DMS153 (cell line): ENCODE measurements around the gene HELLS.
A peak's percentile ranks its signal among the peaks of the same experiment; 100 is the strongest.
"Not testable (repeated sequence)": the region's sequence is repeated elsewhere in the genome, so short reads cannot be mapped to it uniquely, and the experiment has no call there.

Experiments used
- DNase-seq: peaks from one replicate; lab custom pipeline; 2025; lab: John Stamatoyannopoulos, UW

The HELLS gene

DNA sequence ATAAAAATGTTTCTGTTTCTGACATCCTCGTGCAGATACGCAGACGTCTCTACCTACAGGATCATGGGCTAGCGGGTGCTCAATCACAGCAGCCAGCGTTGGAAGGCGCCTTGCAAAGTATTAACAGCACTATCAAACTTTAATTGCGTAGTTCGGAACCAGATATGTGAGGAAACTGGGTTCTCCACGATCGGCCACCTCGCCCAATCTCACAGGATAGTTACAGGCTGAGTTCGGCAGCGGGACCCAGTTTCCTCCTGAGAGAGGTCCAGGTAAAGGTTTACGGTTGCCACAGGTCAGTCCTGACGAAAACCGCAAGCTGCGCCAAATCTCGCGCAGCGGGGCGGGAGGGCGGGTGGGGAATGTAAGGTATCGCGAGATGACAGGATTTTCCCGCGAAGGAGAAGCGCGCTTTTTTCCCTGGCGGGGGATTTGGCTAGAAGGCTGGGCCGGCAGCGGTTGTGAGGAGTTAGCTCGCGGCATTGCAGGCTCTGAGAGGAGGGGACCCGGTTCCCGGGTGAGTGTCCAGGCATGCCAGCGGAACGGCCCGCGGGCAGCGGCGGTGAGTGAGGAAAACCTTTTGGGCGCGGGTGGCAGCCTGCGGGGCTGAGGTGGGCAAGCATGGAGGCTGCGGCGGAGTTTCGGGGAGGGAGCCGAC, at the start of gene HELLS:
HELLS (plus strand) TSS at position 398 of the 658 bp plus-strand sequence; CDS start at position 532, 134 bp downstream.
- DNase-seq = peak; percentile 82

DNA sequence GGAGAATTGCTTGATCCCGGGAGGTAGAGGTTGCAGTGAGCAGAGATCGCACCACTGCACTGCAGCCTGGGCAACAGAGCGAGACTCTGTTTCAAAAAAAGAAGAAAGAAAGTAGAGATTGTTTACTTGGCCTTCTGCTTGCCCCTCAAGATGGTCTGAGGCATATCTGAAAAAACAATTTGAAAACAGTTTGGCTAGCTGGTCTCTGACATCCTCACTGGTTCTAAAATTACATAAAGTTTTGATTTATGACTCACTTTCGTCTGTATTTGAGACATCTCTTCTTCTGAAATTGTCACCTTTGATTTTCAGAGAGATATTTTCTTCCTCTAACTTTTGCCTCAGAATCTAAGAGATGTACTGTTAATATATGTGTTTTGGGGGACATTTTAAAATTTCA, 49.6 kb upstream of the HELLS start:
- DNase-seq = no peak

DNA sequence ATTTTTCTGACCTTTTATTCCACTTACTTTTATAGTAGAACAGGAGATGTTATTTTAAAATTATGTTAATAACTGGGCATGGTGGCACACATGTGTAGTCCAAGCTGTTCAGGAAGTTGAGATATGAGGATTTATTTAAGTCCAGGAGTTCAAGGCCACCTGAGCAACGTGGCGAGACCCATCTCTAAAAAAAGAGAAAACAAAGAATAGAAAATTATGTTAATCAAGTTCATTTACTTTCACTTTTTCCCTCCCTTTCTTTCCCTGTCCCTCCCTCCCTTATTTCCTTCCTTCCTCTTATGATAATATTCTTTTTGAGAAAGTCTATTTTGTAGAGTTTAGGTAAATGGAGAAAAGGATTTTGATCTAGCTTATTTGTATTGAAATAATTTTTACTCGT, 48.9 kb upstream of the HELLS start:
- no peak for DNase-seq

DNA sequence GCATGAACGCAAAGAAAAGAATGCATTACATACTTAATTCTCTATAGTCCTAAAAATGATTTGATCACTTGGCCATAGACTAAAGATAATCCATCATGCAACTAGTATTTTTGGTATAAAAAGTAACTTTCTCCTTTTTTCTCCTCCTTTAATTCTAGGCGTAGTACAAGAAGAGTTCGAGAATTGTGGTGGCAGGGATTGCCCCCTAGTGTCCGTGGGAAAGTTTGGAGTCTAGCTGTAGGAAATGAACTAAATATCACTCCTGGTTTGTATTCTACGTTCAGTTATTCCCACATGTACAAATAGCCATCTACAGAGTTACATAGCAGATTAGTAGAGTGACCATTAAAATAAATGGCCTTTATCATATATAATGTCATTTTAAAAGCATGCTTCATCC, 45.5 kb upstream of the HELLS start:
- DNase-seq = no peak

DNA sequence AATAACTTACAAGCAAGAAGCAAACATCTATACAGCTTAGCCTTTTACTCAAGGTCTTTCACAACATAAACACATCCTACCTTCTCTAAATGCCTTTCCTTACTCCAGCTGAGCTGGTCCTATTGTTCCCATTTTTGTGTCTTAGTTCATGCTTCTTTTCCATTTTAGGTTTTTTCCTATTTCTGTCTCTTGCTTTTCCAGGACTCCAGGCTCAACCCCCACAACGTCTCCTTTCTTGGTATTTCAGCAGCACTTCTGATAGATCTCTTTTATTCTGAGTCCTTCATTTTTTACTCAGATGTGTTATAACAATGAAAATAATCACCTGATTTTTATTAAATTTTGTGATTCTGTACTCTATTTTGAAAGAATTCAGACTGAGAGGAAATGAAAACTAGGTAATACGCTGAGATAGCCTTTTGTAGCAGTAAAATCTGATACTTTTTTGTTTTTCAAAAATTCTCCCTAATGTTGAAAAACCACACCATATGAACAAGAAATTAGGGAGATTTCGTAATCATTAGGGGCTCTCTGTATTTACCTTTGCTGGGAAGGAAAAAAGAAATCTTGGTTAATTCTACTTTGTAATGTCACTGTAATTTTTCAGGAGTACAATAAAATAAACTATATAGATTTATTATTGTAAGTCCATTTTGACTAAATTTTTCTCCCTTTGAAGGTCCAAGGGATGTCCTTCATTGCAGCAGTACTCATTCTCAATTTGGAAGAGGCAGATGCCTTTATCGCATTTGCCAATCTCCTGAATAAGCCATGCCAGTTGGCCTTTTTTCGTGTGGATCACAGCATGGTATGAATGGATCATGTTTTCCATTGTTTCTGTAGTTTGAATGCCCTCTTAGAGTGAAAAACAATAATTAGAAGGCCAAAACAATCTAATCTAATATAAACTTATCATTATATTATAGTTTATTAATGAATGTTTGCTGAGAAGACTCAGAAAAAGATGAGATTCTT, 24.0 kb upstream of the HELLS start:
- no peak for DNase-seq

DNA sequence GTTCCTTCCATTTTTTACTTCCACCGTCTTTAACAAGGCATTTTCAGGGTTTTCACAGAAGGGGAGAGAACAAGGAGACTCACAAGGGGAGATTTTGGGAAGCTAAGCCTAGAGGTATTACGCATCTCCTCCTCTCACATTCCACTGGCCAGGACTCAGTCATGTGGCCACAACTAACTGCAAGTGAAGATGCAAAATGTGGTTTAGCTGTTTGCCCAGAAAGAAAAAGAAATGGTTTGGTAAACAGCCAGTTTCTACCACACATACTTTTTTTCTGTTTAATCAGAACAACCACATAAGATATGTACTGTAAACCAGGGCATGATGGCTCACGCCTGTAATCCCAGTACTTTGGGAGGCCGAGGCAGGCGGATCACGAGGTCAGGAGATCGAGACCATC, 21.4 kb upstream of the HELLS start:
- no peak for DNase-seq

DNA sequence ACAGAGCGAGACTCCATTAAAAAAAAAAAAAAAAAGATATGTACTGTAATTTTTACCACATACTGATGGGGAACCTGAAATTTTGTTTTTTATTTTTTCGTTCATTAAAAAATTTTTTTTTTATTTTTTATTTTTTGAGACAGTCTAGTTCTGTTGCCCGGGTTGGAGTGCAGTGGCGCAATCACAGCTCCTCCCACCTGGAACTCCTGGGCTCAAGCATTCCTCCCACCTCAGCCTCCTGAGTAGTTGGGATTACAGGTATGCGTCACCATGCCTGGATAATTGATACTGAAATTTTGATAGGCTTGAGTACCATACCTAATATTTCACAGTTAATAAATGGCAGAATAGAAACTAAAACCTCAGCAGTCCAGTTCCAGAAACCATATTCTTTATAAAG, 20.9 kb upstream of the HELLS start:
- no peak for DNase-seq

DNA sequence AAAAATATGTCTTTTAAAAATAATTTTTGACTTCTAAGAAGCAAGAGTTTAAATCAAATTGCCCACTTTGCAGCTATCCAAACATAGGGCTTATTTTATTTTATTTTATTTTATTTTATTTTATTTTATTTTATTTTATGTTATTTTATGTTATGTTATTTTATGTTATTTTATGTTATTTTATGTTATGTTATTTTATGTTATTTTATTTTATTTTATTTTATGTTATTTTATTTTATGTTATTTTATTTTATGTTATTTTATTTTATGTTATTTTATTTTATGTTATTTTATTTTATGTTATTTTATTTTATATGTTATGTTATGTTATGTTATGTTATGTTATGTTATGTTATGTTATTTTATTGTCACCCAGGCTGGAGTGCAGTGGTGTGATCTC, 14.0 kb upstream of the HELLS start:
- DNase-seq = not testable (repeated sequence)

DNA sequence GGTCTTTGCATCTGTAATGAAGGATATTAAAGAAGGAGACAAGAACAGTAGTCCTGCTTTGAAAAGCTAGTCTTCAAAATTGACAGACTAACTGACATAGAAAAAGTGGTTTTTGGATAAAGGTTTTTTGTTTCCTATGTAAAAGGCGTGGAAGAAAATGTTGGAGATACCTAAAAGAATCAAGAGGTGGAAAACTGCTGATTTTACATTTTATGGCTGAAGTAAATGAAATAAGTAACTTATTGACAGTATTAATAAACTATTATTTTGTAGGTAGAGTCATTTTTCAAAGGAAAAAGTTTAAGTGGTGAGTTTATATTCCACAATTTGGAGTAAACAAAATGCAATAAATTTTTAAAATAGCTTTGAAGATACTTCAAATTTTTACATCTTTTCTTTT, 12.6 kb upstream of the HELLS start:
- DNase-seq = no peak

DNA sequence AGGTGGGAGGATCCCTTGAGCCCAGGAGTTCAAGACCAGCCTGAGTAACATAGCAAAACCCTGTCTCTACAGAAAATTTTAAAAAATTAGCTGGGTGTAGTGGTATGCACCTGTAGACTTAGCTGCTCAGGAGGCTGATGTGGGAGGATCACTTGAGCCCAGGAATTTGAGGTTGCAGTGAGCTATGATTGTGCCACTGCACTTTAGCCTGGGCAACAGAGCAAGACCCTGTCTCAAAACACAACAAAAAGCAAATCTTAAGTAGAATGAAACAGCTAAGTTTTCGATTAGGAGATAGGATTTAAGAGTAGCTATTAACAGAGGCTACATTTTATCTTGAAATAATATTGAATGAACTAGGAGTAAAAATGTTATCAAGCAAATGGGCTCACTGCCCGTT, 3.3 kb upstream of the HELLS start:
- not testable (repeated sequence) for DNase-seq

DNA sequence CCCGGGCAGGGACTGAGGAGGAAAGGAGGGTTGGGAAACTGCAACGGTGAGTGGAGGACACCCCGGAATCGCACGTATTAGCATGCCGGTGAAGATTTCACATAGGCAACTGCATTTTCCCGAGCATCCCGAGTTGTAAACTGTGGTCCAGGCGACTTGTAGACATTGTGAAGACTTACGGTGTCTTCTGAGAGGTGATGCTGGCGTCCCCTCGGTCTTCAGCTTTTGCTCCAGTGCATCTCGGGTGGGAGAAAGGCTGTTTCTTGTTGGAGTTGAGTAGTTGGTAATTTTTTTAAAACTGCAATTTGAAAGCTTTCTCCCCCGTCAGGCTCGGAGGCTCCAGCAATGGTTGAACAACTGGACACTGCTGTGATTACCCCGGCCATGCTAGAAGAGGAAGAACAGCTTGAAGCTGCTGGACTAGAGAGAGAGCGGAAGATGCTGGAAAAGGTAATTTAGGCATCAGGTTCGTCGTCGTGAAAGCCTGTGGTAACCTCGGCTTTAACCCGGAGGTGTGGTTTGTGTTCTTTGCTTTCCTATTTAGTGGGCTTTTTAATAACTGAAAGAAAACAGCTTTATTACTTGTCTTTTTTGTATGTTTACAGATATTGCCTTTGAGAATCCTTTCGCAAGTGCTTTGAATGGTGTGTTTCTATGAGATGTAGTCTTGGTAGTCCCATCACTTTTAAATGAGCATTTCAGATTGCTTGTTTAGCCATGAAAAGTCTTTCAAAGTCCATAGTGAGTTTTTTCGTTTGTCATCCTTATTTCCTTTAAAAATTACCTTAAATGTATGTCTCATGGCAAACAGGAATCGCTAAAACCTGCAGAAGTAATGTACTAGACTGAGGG, 687 bp downstream of the HELLS start:
- no peak for DNase-seq

DNA sequence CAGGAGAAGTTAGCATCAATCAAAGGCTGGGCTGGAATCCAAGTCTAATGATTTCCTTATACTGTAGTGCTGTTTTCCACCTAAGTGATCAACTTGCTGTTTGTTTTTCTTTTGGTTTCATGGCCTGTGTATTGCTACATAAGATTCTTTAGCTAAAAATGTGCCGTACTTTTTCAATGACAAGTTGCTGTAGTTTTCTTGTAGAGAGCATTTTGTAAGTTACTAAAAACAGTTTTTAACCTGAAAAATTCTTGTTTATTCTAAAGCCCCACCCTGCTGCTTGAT, 1.3 kb downstream of the HELLS start:
- no peak for DNase-seq

DNA sequence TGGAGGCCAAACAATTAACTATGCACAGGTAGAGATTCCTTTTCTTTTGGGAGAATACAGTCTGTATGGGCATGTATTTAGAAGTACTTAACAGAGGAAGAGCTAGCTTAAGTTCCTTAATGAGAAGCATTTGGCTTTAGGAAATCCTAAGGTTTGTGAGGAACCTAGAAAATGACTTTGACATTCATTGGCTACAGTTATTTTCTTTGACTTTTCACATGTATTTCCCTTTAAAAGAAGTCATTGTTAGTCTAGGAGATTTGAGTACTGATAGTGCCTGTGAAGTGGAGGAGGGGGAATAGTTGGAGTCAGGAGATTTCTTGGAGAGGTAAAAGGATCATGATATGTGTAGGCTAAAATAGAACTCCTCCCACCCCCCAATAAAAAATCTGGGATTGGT, 3.6 kb downstream of the HELLS start:
- no peak for DNase-seq

DNA sequence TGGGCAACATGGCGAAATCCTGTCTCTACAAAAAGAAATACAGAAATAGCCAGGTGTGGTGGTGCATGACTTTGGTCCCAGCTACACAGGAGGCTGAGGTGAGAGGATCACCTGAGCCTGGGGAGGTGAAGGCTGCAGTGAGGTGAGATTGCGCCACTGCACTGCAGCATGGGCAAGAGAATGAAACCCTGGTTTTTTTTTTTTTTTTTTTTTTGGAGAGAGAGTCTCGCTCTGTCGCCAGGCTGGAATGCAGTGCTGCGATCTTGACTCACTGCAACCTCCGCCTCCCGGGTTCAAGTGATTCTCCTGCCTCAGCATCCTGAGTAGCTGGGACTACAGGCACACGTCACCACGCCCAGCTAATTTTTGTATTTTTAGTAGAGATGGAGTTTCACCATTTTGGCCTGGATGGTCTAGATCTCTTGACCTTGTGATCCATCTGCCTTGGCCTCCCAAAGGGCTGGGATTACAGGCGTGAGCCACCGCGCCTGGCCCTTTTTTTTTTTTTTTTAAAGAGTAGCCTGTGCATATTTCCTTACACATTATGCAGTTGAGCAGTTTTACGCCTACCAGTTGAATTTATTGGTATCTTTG, 22.2 kb downstream of the HELLS start:
- not testable (repeated sequence) for DNase-seq

DNA sequence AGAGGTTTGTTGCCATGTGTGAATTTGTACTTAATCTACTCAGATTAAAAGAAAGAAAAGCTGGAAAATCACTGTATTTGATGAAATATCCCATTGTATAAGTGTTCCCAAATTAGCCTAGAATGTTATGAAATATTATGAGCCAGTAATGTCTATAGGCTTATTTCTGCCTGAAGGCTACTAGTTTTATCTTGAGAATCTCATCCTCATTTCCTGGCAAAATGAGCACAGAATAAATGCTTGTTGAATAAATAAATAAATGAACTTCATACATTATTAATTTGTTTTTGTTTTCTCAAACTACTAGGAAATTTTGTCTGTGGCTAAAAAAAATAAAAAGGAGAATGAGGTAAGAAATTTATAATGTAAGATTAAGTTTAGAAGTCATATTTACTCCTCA, 25.5 kb downstream of the HELLS start:
- DNase-seq = no peak

DNA sequence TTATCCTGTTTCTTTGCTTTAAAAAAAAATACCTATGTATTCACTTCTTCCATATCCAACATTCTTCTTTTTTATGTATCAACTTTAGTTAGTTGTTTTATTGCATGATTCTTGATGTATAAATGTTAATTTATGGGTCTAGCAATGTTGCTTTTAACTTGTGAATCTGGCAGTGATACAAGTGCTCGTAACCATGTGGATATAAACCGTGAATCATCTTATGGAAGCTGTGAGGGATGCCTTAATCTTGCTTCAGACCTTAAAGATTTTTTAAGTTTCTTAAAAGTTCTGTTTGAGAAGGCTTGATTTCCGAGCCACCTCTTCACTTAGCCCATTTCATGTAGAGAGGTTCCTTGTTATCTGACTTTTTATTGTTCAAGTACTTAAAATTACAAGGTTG, 25.9 kb downstream of the HELLS start:
- no peak for DNase-seq

DNA sequence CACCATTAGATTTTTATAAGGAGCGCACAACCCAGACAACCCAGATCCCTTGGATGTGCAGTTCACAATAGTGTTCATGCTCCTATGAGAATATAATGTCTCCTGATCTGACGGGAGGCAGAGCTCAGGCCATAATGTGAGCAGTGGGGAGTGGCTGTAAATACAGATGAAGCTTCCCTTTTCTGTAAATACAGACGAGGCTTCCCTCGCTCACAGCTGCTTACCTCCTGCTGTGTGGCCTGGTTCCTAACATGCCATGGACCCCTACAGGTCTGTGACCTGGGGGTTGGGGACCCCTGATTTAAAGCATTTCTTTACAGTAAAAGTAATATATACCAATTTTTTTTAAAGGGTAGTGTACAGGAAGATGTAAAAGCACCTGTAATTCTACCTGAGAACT, 33.2 kb downstream of the HELLS start:
- no peak for DNase-seq

DNA sequence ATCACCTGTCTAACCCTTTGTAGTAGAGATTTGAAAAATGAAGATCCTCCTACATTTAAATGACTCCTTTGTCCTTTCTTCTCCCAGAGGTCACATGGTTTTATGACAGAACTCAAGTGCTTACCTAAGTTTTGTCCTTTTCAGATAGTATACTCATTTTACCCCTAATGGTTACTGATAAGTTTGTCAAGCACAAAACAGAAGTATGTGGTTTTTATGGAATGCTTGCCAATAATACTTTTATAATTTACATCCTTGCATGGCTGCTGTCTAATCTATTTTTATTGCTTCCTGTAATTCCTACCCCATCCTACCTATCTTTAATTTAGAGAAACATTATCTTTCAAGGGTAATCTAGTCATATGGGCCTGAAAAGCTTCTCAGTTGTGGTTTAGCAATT, 37.5 kb downstream of the HELLS start:
- no peak for DNase-seq

DNA sequence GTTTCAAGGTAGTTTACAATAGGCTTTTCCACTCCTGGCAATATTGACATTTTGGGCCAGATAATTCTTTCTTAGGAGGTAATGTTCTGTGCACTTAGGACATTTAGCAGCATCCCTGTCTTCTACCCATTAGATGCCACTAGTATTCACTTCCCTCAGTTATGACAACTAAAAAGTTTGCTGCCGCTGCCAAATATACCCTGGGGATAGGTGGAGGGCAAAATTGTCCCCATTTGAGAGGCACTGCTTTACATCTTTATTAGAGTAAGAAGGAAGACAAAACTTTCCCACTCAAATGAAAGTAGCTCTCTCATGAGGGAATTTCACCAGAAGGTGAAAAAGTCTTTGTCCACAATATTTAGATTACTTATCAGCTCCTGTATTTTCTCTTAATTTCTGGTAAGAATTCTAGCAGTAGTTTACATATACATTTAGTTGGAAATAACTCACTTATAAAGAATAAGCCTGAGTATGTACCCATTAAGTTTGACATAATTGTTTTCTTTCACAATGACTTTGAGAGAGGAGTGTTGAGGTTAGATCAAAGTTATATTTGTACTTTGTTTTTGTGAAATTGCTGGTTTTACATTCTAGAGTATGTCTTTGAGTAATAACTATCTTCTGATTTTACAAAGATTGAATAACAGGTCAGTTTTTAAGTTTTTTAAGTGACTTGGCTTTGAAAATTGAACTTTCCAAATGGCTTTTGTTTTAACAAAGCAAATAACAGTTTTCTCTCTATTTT, 46.0 kb downstream of the HELLS start:
- no peak for DNase-seq

DNA sequence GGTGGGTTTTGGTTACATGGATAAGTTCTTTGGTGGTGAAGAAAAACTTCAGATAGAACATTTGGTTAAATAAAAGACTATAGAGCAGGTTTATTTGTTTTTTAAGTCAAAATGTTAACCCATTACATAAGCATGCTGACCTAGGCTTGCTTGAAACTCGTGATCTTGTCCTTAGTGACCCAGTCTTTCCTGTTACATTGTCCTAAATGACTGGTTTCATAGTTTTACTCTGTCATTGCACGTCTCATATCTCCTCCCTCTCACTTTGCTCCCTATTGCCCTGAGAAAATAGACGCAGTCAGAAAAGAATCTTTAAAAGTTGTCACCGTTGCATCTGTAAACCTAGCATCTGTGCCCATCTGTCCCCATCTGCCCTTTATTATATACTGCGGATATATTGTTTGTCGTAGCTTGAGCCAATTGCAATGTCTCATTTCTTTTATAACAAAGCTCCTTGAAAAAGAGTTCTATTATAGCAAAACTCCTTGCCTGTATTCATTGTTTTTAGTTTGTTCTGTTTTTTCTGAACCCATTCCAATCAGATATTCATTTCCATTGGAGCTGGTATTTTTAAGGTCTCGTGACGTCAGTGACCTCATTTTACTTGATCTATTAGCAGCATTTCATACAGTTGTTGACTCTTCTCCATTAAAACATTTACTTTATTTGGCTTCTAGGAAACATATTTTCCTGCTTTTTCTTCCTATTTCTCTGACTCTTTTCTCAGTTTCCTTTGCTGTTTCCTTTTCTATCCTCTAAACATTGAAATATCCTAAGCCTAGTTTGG, 57.3 kb downstream of the HELLS start:
- no peak for DNase-seq

DNA sequence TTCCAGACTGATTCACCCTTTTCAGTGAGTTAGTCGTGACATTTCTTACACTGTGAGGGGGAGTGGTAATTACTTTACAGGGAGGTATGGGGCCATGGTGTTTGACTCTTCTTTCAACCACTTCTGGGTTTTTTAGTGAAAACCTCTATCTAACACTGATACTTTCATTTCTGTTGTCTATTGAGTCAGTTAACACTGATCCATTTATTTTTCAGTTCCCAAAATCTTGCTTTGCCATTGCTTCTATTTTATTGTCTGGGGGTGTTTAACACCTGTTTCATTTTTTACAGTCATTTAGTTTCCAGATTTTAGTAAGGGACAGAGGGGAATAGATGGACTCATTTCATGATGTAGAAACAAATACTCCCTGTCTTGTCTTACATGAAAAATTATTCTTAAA, 61.5 kb downstream of the HELLS start:
- no peak for DNase-seq
